HepG2 (cell line): ENCODE measurements around the gene TTBK2. TPM values are rescaled to one million over a fixed set of nuclear protein-coding genes. Genes with fewer than 3 reads are reported as not detected.

ENCODE experiments used
- ATAC-seq: fragments of 200-7000 bp; cut with Tn5 transposase; 3 replicates; pipeline ENCODE4 v1.9.1; 2020; ENCODE audit warnings: mild to moderate bottlenecking, moderate library complexity
- BruUV-seq: library from RNA; stranded (reverse); fragments of 400-500 nt; replicated peaks from 2 replicates; lab custom pipeline; 2021; lab: Mats Ljungman, UMichigan
- CTCF ChIA-PET: fragments of 300-600 bp; formaldehyde crosslinking; extraction: SDS; loops from one replicate; lab custom pipeline; 2021; ENCODE audit warnings: low total read pairs, inconsistent platforms, low intra/inter-chr PET ratio; lab: Yijun Ruan, JAX
- POLR2A ChIA-PET: fragments of 350-600 bp; sonication (Branson Sonifier 250); formaldehyde crosslinking; loops from one replicate; lab custom pipeline; 2020; ENCODE audit warnings: antibody characterized with exemption, inconsistent platforms; lab: Yijun Ruan, JAX
- DNase-seq: peaks from one replicate; pipeline ENCODE4 v3.0.0-alpha.2; 2015; ENCODE audit warnings: low spot score
- FAIRE-seq: peaks from 3 replicates; lab custom pipeline; 2011; peaks lifted over from hg19 to GRCh38; lab: Jason Lieb, UNC
- H2AFZ ChIP-seq: one replicate; pipeline ENCODE4 v1.6.1; 2011; ENCODE audit warnings: low read length, inconsistent platforms
- H3K27ac ChIP-seq: fragments of 300-600 bp; 3 replicates; pipeline ENCODE4 v1.8.0; 2011; ENCODE audit warnings: mixed run types, mild to moderate bottlenecking, mixed read lengths, low read length, inconsistent platforms; ENCODE audit not compliant: insufficient read depth; ENCODE audit errors: extremely low read length
- H3K27me3 ChIP-seq, 2 experiments: fragments of 200-600 bp in 1 of 2; 2 replicates in 1 of 2; 3 replicates in 1 of 2; pipeline versions ENCODE4 v1.6.0 to v1.8.0; 2011; ENCODE audit warnings: low read length in 2 of 2, mild to moderate bottlenecking in 2 of 2, moderate library complexity in 2 of 2, inconsistent platforms in 1 of 2; ENCODE audit not compliant: insufficient read depth in 2 of 2, control insufficient read depth in 1 of 2
- H3K36me3 ChIP-seq, 2 experiments: fragments of 200-600 bp in 1 of 2; replicated peaks in 1 of 2; 2 replicates in 1 of 2; 3 replicates in 1 of 2; pipeline versions ENCODE4 v1.5.1 to v1.8.0; 2011; ENCODE audit warnings: low read length in 2 of 2, inconsistent platforms in 1 of 2; ENCODE audit not compliant: insufficient read depth in 2 of 2, control insufficient read depth in 1 of 2
- H3K4me1 ChIP-seq: 2 replicates; pipeline ENCODE4 v1.5.1; 2012; ENCODE audit warnings: low read length, inconsistent platforms; ENCODE audit not compliant: insufficient read depth
- H3K4me2 ChIP-seq: 2 replicates; pipeline ENCODE4 v1.6.0; 2011; ENCODE audit warnings: low read depth, low read length, inconsistent platforms
- H3K4me3 ChIP-seq, 3 experiments: fragments of 200-600 bp in 1 of 3; sonication (generic), shearing (Covaris generic) in 1 of 3; replicated peaks in 1 of 3; 2 replicates each; pipeline ENCODE4 v1.5.1; 2011 to 2016; ENCODE audit warnings: low read length in 3 of 3, inconsistent platforms in 2 of 3, low read depth in 2 of 3, mild to moderate bottlenecking in 2 of 3, control low read depth in 1 of 3, mixed read lengths in 1 of 3; ENCODE audit not compliant: insufficient read depth in 1 of 3
- H3K79me2 ChIP-seq: one replicate; pipeline ENCODE4 v1.6.1; 2011; ENCODE audit warnings: low read length, inconsistent platforms; ENCODE audit not compliant: insufficient read depth
- H3K9ac ChIP-seq: 2 replicates; pipeline ENCODE4 v1.6.0; 2011; ENCODE audit warnings: mild to moderate bottlenecking, low read depth, low read length, inconsistent platforms; ENCODE audit not compliant: insufficient read depth
- H3K9me3 ChIP-seq: 2 replicates; pipeline ENCODE4 v1.5.1; 2012; ENCODE audit warnings: mild to moderate bottlenecking, low read length
- H4K20me1 ChIP-seq: 2 replicates; pipeline ENCODE4 v1.6.0; 2011; ENCODE audit warnings: inconsistent platforms, mild to moderate bottlenecking, low read length, moderate library complexity; ENCODE audit not compliant: insufficient read depth
- MAFF ChIP-seq: IDR thresholded peaks from 2 replicates; pipeline ENCODE4 v1.6.1; 2011; ENCODE audit warnings: low read depth, low read length, improper control_type of control experiment
- MAFK ChIP-seq, 2 experiments: IDR thresholded peaks in 1 of 2; conservative IDR thresholded peaks in 1 of 2; 2 replicates each; pipeline ENCODE4 v1.6.1; 2011; ENCODE audit warnings: improper control_type of control experiment in 2 of 2, low read length in 2 of 2
- NFIB ChIP-seq: sonication (generic); formaldehyde crosslinking; IDR thresholded peaks from 2 replicates; pipeline ENCODE4 v1.9.0; 2021; ENCODE audit warnings: missing genetic modification reagents, mild to moderate bottlenecking, borderline replicate concordance
- WGBS: methylation state at CpG from one replicate; pipeline ENCODE4 v1.1.6; 2017; ENCODE audit warnings: low lambda C conversion rate; 5-methylcytosine and 5-hydroxymethylcytosine counted together
- in situ Hi-C: cut with HindIII; loops from 2 replicates; pipeline ENCODE4 v1.10.0; 2017; ENCODE audit warnings: low pct_unique_long_range_greater_than_20kb; ENCODE audit not compliant: extremely low pct_ligation_motif_present
- intact Hi-C: fragments of 100-400 bp; cut with micrococcal nuclease; formaldehyde crosslinking; loops from one replicate; pipeline ENCODE4 v1.10.0; 2022; ENCODE audit not compliant: unreplicated experiment
- polyA plus RNA-seq, 8 experiments: library from polyadenylated mRNA; depleted of rRNA in 3 of 8; stranded (reverse) in 7 of 8; unstranded in 1 of 8; fragments of >200 nt; fragmentation: Illumina TruSeq in 4 of 8; extraction: Trizol in 4 of 8; gene quantifications; 2 replicates each; pipeline versions ENCODE4 v1.2.1 to v1.2.3, GENCODE V29; 2011 to 2016; ENCODE audit warnings: low read depth in 4 of 8, missing spikeins in 1 of 8, mixed read lengths in 1 of 8; ENCODE audit not compliant: insufficient read depth in 1 of 8
- total RNA-seq, 5 experiments: library from RNA; depleted of rRNA; stranded (reverse); fragments of >200 nt; fragmentation: Illumina TruSeq; extraction: Trizol; gene quantifications; 2 replicates each; pipeline ENCODE4 v1.2.3, GENCODE V29; 2016; ENCODE audit warnings: low read depth in 1 of 5
- TF ChIP-seq, protein P1 (sequence below): sonication (generic); formaldehyde crosslinking; IDR thresholded peaks from 2 replicates; pipeline ENCODE4 v1.4.0; 2020; ENCODE audit warnings: missing genetic modification reagents, mild to moderate bottlenecking, borderline replicate concordance

Gene TTBK2
- total and polyA plus RNA-seq, 2 of the 13 experiments (the other 11 are each of a cell fraction or from before 2014, with no cell fraction given) = 5.1 to 7.4 TPM

DNA sequence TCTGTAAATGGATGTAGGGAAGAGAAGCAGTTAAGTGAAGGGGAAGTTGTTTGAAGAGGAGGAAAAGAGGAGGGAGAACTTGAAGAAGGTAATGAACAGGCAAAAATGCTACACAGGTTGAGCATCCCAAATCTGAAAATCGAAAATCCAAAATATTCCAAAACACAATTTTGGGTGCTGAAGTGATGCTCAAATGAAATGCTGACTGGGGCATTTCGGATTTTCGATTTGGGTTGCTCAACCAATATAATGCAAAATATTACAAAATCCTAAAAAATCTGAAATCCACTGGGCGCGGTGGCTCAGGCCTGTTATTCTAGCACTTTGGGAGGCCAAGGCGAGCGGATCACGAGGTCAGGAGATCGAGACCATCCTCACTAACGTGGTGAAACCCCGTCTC, 121.8 kb downstream of the TTBK2 start:
- peak; percentile 47 to 76; a peak in 3 of 4 replicates for TF ChIP-seq MAFK (conservative IDR thresholded peaks at IDR 0.05 in 1 of 2, IDR thresholded peaks at IDR 0.05 in 1 of 2; ENCODE audit: low read length in 2 of 2)
- peak; percentile 53 for TF ChIP-seq MAFF
- TF ChIP-seq, protein P1, sequence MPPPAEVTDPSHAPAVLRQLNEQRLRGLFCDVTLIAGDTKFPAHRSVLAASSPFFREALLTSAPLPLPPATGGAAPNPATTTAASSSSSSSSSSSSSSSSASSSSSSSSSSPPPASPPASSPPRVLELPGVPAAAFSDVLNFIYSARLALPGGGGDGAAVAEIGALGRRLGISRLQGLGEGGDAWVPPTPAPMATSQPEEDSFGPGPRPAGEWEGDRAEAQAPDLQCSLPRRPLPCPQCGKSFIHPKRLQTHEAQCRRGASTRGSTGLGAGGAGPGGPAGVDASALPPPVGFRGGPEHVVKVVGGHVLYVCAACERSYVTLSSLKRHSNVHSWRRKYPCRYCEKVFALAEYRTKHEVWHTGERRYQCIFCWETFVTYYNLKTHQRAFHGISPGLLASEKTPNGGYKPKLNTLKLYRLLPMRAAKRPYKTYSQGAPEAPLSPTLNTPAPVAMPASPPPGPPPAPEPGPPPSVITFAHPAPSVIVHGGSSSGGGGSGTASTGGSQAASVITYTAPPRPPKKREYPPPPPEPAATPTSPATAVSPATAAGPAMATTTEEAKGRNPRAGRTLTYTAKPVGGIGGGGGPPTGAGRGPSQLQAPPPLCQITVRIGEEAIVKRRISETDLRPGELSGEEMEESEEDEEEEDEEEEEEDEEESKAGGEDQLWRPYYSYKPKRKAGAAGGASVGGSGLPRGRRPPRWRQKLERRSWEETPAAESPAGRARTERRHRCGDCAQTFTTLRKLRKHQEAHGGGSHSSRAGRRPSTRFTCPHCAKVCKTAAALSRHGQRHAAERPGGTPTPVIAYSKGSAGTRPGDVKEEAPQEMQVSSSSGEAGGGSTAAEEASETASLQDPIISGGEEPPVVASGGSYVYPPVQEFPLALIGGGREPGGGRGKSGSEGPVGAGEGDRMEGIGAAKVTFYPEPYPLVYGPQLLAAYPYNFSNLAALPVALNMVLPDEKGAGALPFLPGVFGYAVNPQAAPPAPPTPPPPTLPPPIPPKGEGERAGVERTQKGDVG = no peak
- no peak for TF ChIP-seq NFIB (CRISPR knock-in tag)
- Histone ChIP-seq H3K4me3 (no peak overlapping the region), H3K9me3 (no peaks in the 10 kb centered on the region), H3K79me2 (no peaks in the 10 kb centered on the region), H2AFZ (no peak overlapping the region), H3K27me3 (no peaks in the 10 kb centered on the region), H3K9ac (no peak overlapping the region), H3K27ac (no peak overlapping the region), H4K20me1 (no peaks in the 10 kb centered on the region), H3K4me2 (no peak overlapping the region), H3K36me3 (peaks cover 0 to 3% of the 10 kb centered on the region in 2 experiments; a peak in 1 of 5 replicates), H3K4me1 (no peaks in the 10 kb centered on the region)
- CTCF ChIA-PET = no interaction called here
- intact Hi-C loops (loop anchor here (10.0 kb wide), 1 partner anchor 126 kb away; the partner anchor contains the start of gene TTBK2), in situ Hi-C loops (no loop called here)
- DNase-seq (no peak), FAIRE-seq (no peak), ATAC-seq (no peak)
- WGBS = 93% methylated on average over 11 of the region's 11 CpGs
- BruUV-seq = no TSS peak
- POLR2A ChIA-PET = no interaction called here
